ENCODE data around the gene SULF2. TPM values are rescaled to one million over a fixed set of nuclear protein-coding genes. Genes with fewer than 3 reads are reported as not detected.

SULF2 gene
- total RNA-seq, 1 experiment from 2014 or later, result 66.1 TPM

DNA sequence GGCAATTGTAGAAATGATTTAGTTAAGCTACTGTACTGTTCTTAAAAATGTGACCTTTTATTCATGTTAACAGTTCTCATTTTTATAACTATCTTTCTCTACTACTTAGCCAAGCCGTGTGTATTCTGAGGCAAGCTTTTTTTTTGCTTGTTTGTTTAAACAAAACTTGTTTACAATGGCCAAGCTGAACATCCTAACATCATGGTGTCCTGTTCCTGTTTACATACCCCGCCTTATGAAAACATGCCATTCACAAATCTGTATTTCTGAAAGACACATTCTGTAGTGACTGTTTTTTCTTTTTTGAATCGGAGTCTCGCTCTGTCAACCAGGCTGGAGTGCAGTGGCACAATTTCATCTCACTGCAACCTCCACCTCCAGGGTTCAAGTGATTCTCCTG lies 142.7 kb downstream of the SULF2 start:
- BruUV-seq (replicated peaks), result no TSS peak
- no peak for DNase-seq
- peaks cover 9% of the 10 kb centered on the region for H3K4me1 Mint-ChIP-seq (ENCODE audit: low read depth, unreplicated experiment)
- H3K9me3 ChIP-seq, result no peaks in the 10 kb centered on the region
- TF ChIP-seq, protein P1, sequence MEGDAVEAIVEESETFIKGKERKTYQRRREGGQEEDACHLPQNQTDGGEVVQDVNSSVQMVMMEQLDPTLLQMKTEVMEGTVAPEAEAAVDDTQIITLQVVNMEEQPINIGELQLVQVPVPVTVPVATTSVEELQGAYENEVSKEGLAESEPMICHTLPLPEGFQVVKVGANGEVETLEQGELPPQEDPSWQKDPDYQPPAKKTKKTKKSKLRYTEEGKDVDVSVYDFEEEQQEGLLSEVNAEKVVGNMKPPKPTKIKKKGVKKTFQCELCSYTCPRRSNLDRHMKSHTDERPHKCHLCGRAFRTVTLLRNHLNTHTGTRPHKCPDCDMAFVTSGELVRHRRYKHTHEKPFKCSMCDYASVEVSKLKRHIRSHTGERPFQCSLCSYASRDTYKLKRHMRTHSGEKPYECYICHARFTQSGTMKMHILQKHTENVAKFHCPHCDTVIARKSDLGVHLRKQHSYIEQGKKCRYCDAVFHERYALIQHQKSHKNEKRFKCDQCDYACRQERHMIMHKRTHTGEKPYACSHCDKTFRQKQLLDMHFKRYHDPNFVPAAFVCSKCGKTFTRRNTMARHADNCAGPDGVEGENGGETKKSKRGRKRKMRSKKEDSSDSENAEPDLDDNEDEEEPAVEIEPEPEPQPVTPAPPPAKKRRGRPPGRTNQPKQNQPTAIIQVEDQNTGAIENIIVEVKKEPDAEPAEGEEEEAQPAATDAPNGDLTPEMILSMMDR (IDR thresholded peaks at IDR 0.05; ENCODE audit: insufficient read depth in 1 of 2, low read depth in 1 of 2, low read length in 1 of 2, severe bottlenecking in 1 of 2, unreplicated experiment in 1 of 2), result no peak
- no peak overlapping the region for H3K4me3 ChIP-seq (ENCODE audit: low read depth, low read length)
- ChIA-PET CTCF (interaction anchor here (0.6 to 0.7 kb wide), 3 partner anchors 30 to 978 kb away, joined by 3 to 4 read pairs (median 4); no protein-coding TSS in a partner anchor), POLR2A (no interaction called here)
- H3K27me3 ChIP-seq (replicated peaks; ENCODE audit: control insufficient read depth, insufficient read depth, low read length), result no peaks in the 10 kb centered on the region
- no peaks in the 10 kb centered on the region for H3K9me3 Mint-ChIP-seq (ENCODE audit: unreplicated experiment)
- no peaks in the 10 kb centered on the region for H3K27me3 Mint-ChIP-seq (ENCODE audit: insufficient read depth, unreplicated experiment)
- intact Hi-C loops (cut with micrococcal nuclease; ENCODE audit: unreplicated experiment), result no loop called here
- peak overlapping the region; percentile 5 for H3K27ac Mint-ChIP-seq (ENCODE audit: unreplicated experiment)
- no peak overlapping the region for H3K4me3 Mint-ChIP-seq (ENCODE audit: unreplicated experiment)
- H3K36me3 ChIP-seq (ENCODE audit: control insufficient read depth, insufficient read depth, low read length), result peaks cover 8% of the 10 kb centered on the region; the same call in 1 of the 2 replicates
- no peaks in the 10 kb centered on the region for H3K4me1 ChIP-seq
- H3K36me3 Mint-ChIP-seq (ENCODE audit: insufficient read depth, unreplicated experiment), result peaks cover 92% of the 10 kb centered on the region

DNA sequence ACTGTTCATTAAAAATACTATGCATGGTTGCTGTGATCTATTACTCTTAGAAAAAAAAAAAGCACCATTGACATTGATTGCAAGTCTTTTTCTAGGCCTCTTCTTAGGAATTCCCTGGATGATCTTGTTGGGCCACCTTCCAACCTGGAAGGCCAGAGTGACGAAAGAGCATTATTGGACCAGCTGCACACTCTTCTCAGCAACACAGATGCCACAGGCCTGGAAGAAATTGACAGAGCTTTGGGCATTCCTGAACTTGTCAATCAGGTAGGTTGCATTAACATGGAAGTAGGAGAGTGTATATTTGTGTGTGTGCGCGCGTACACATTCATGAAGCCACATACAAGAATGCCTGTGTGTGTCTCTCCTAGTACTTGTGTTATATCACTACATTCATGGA lies 143.2 kb downstream of the SULF2 start:
- TF ChIP-seq, protein P1 (IDR thresholded peaks at IDR 0.05; ENCODE audit: insufficient read depth in 1 of 2, low read depth in 1 of 2, low read length in 1 of 2, severe bottlenecking in 1 of 2, unreplicated experiment in 1 of 2), result no peak
- CTCF ChIA-PET, result interaction anchor here (0.6 to 0.7 kb wide), 3 partner anchors 29 to 979 kb away, joined by 3 to 4 read pairs (median 4); no protein-coding TSS in a partner anchor
- Mint-ChIP-seq H3K27me3 (ENCODE audit: insufficient read depth, unreplicated experiment) (no peaks in the 10 kb centered on the region), H3K36me3 (ENCODE audit: insufficient read depth, unreplicated experiment) (peaks cover 96% of the 10 kb centered on the region), H3K4me1 (ENCODE audit: low read depth, unreplicated experiment) (peaks cover 9% of the 10 kb centered on the region), H3K27ac (ENCODE audit: unreplicated experiment) (no peak overlapping the region), H3K9me3 (ENCODE audit: unreplicated experiment) (no peaks in the 10 kb centered on the region), H3K4me3 (ENCODE audit: unreplicated experiment) (no peak overlapping the region)
- intact Hi-C loops (cut with micrococcal nuclease; ENCODE audit: unreplicated experiment), result no loop called here
- Histone ChIP-seq H3K27me3 (replicated peaks; ENCODE audit: control insufficient read depth, insufficient read depth, low read length) (no peaks in the 10 kb centered on the region), H3K4me1 (no peaks in the 10 kb centered on the region), H3K9me3 (no peaks in the 10 kb centered on the region), H3K36me3 (ENCODE audit: control insufficient read depth, insufficient read depth, low read length) (peaks cover 7% of the 10 kb centered on the region; the same call in 1 of the 2 replicates), H3K4me3 (ENCODE audit: low read depth, low read length) (no peak overlapping the region)
- BruUV-seq (replicated peaks), result no TSS peak
- POLR2A ChIA-PET, result no interaction called here
- DNase-seq, result peak in 1 of 2 experiments; percentile 37

DNA sequence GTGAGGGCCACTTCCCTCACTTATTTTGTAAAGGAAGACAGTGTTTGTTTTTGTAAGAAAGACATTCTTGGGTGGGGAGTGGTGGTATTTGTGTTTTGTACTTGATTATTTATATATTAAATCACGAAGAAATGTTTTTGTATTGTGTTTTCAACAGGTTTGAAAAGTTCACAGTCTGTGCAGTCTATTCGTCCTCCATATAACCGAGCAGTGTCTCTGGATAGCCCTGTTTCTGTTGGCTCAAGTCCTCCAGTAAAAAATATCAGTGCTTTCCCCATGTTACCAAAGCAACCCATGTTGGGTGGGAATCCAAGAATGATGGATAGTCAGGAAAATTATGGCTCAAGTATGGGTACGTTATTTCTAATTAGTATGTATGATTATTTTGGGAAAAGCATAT lies 146.4 kb downstream of the SULF2 start:
- CTCF ChIA-PET, result no interaction called here
- Histone ChIP-seq H3K9me3 (no peaks in the 10 kb centered on the region), H3K27me3 (replicated peaks; ENCODE audit: control insufficient read depth, insufficient read depth, low read length) (no peaks in the 10 kb centered on the region), H3K4me1 (no peaks in the 10 kb centered on the region), H3K36me3 (ENCODE audit: control insufficient read depth, insufficient read depth, low read length) (peaks cover 15% of the 10 kb centered on the region), H3K4me3 (ENCODE audit: low read depth, low read length) (no peak overlapping the region)
- Mint-ChIP-seq H3K4me3 (ENCODE audit: unreplicated experiment) (no peak overlapping the region), H3K4me1 (ENCODE audit: low read depth, unreplicated experiment) (peaks cover 9% of the 10 kb centered on the region), H3K27ac (ENCODE audit: unreplicated experiment) (no peak overlapping the region), H3K9me3 (ENCODE audit: unreplicated experiment) (no peaks in the 10 kb centered on the region), H3K27me3 (ENCODE audit: insufficient read depth, unreplicated experiment) (no peaks in the 10 kb centered on the region), H3K36me3 (ENCODE audit: insufficient read depth, unreplicated experiment) (peaks cover 96% of the 10 kb centered on the region)
- TF ChIP-seq, protein P1 (IDR thresholded peaks at IDR 0.05; ENCODE audit: insufficient read depth in 1 of 2, low read depth in 1 of 2, low read length in 1 of 2, severe bottlenecking in 1 of 2, unreplicated experiment in 1 of 2), result no peak
- DNase-seq, result no peak
- POLR2A ChIA-PET, result no interaction called here
- intact Hi-C loops (cut with micrococcal nuclease; ENCODE audit: unreplicated experiment), result no loop called here
- BruUV-seq (replicated peaks), result no TSS peak

All from Caco-2 (cell line).